HG02759 (cell line): ENCODE measurements around the gene CAMTA1.

Experiments
- ATAC-seq: cut with Tn5 transposase; IDR thresholded peaks from one replicate; pipeline ENCODE4 v1.9.1; 2021; ENCODE audit warnings: mild to moderate bottlenecking, moderate library complexity; ENCODE audit not compliant: unreplicated experiment

CAMTA1 gene

GRCh38 chr1:7493711-7494454, 708.6 kb downstream of the CAMTA1 start:
- no peak for ATAC-seq

- ATAC-seq: no peak
Observed at GRCh38 chr1:7495962-7496361, 710.7 kb downstream of the CAMTA1 start.

GRCh38 chr1:7497107-7497637, 711.9 kb downstream of the CAMTA1 start:
- ATAC-seq: no peak

- ATAC-seq: no peak
Observed at GRCh38 chr1:7500381-7501083, 715.3 kb downstream of the CAMTA1 start.

GRCh38 chr1:7501084-7501491, 715.8 kb downstream of the CAMTA1 start:
- no peak for ATAC-seq

GRCh38 chr1:7501723-7502603, 716.7 kb downstream of the CAMTA1 start:
- no peak for ATAC-seq

- no peak for ATAC-seq
Observed at GRCh38 chr1:7503691-7504437, 718.6 kb downstream of the CAMTA1 start.

- ATAC-seq: no peak
Observed at GRCh38 chr1:7504438-7504720, 719.1 kb downstream of the CAMTA1 start.

GRCh38 chr1:7505094-7505770, 720.0 kb downstream of the CAMTA1 start:
- no peak for ATAC-seq

- ATAC-seq: no peak
Observed at GRCh38 chr1:7505771-7506453, 720.7 kb downstream of the CAMTA1 start.

GRCh38 chr1:7506454-7507284, 721.4 kb downstream of the CAMTA1 start:
- ATAC-seq: no peak

GRCh38 chr1:7507285-7508019, 722.2 kb downstream of the CAMTA1 start:
- no peak for ATAC-seq

GRCh38 chr1:7508052-7508933, 723.0 kb downstream of the CAMTA1 start:
- ATAC-seq: no peak

- ATAC-seq: no peak
Observed at GRCh38 chr1:7508934-7509519, 723.8 kb downstream of the CAMTA1 start.

- no peak for ATAC-seq
Observed at GRCh38 chr1:7509598-7509997, 724.3 kb downstream of the CAMTA1 start.

- no peak for ATAC-seq
Observed at GRCh38 chr1:7510389-7510931, 725.2 kb downstream of the CAMTA1 start.
